ENCODE data around the gene TMEM59L. TPM values are rescaled to one million over a fixed set of nuclear protein-coding genes. Genes with fewer than 3 reads are reported as not detected.

TMEM59L gene
- total and polyA plus RNA-seq, 10 donors, result 0.15 to 0.74 (median 0.49) TPM; not detected in 5

GRCh38 chr19:18650021-18650390 lies 37.3 kb downstream of the TMEM59L start:
- DNase-seq, result no peak
- Histone ChIP-seq H3K4me1 (peaks cover 21 to 52% (median 42%) of the 10 kb centered on the region in 6 donors), H3K27me3 (replicated peaks in 1 of 7) (no peaks in the 10 kb centered on the region), H3K9me3 (no peaks in the 10 kb centered on the region), H3K4me3 (peak overlapping the region in 4 of 8 donors; percentile 13 to 55 (median 24)), H3K27ac (peak overlapping the region in 7 of 8 donors; percentile 69 to 84 (median 79)), H3K36me3 (no peaks in the 10 kb centered on the region)
- intact Hi-C loops (cut with DNase I; ENCODE audit: low total_unique reads), result no loop called here
- TF ChIP-seq POLR2A (IDR thresholded peaks at IDR 0.05) (no peak), POLR2AphosphoS5 (IDR thresholded peaks at IDR 0.05) (peak in 1 of 3 donors; percentile 27), CTCF (IDR thresholded peaks at IDR 0.05 in 8 of 11, conservative IDR thresholded peaks at IDR 0.05 in 3 of 11) (no peak)
- 19 to 31% (median 26%) methylated on average over 17 of the region's 17 CpGs for WGBS, 5 donors

GRCh38 chr19:18650468-18651041 lies 37.9 kb downstream of the TMEM59L start:
- Histone ChIP-seq H3K27ac (peak overlapping the region in 7 of 8 donors; percentile 69 to 84 (median 79)), H3K9me3 (no peaks in the 10 kb centered on the region), H3K4me1 (peaks cover 21 to 50% (median 42%) of the 10 kb centered on the region in 6 donors), H3K27me3 (replicated peaks in 1 of 7) (no peaks in the 10 kb centered on the region), H3K36me3 (no peaks in the 10 kb centered on the region), H3K4me3 (peak overlapping the region in 1 of 8 donors; percentile 55)
- no peak for DNase-seq
- 58 to 87% (median 61%) methylated on average over 30 to 34 of the region's 34 CpGs for WGBS, 5 donors
- intact Hi-C loops (cut with DNase I; ENCODE audit: low total_unique reads), result no loop called here
- TF ChIP-seq POLR2AphosphoS5 (IDR thresholded peaks at IDR 0.05) (peak; percentile 66 to 82 (median 75)), CTCF (IDR thresholded peaks at IDR 0.05 in 8 of 11, conservative IDR thresholded peaks at IDR 0.05 in 3 of 11) (peak in 1 of 11 experiments; percentile 17), POLR2A (IDR thresholded peaks at IDR 0.05) (no peak)

GRCh38 chr19:18651300-18651699 lies 38.6 kb downstream of the TMEM59L start:
- peak overlapping the region in 5 of 8 donors; percentile 74 to 84 (median 79) for H3K27ac ChIP-seq
- no peak for DNase-seq
- H3K4me1 ChIP-seq, result peaks cover 21 to 58% (median 46%) of the 10 kb centered on the region in 6 donors
- H3K27me3 ChIP-seq (replicated peaks in 1 of 7), result no peaks in the 10 kb centered on the region
- WGBS, 5 donors, result 63 to 100% (median 92%) methylated on average over 1 of the region's 1 CpG
- intact Hi-C loops (cut with DNase I; ENCODE audit: low total_unique reads), result no loop called here
- no peak overlapping the region for H3K4me3 ChIP-seq
- H3K36me3 ChIP-seq, result no peaks in the 10 kb centered on the region
- no peaks in the 10 kb centered on the region for H3K9me3 ChIP-seq
- TF ChIP-seq POLR2A (IDR thresholded peaks at IDR 0.05), result no peak
- TF ChIP-seq CTCF (IDR thresholded peaks at IDR 0.05 in 8 of 11, conservative IDR thresholded peaks at IDR 0.05 in 3 of 11), result no peak
- TF ChIP-seq POLR2AphosphoS5 (IDR thresholded peaks at IDR 0.05), result no peak

GRCh38 chr19:18651733-18652132 lies 39.1 kb downstream of the TMEM59L start:
- Histone ChIP-seq H3K9me3 (no peaks in the 10 kb centered on the region), H3K4me3 (no peak overlapping the region), H3K27ac (peak overlapping the region in 1 of 8 donors; percentile 79), H3K36me3 (no peaks in the 10 kb centered on the region), H3K4me1 (peaks cover 24 to 62% (median 50%) of the 10 kb centered on the region in 6 donors), H3K27me3 (replicated peaks in 1 of 7) (no peaks in the 10 kb centered on the region)
- TF ChIP-seq CTCF (IDR thresholded peaks at IDR 0.05 in 8 of 11, conservative IDR thresholded peaks at IDR 0.05 in 3 of 11) (no peak), POLR2AphosphoS5 (IDR thresholded peaks at IDR 0.05) (no peak), POLR2A (IDR thresholded peaks at IDR 0.05) (no peak)
- intact Hi-C loops (cut with DNase I; ENCODE audit: low total_unique reads), result no loop called here
- DNase-seq, result no peak
- WGBS, 5 donors, result 85 to 94% (median 90%) methylated on average over 4 to 6 of the region's 6 CpGs

Measured in spleen (tissue), 11 donors.